Vagina (tissue), 2 donors: ENCODE data around the gene RBM10. TPM values are rescaled to one million over a fixed set of nuclear protein-coding genes. Genes with fewer than 3 reads are reported as not detected.

Experiments used
- DNase-seq, 2 donors: peaks; one replicate each; pipeline ENCODE4 v3.0.0-alpha.2; 2017; ENCODE audit errors: extremely low spot score in 2 of 2
- H3K27ac ChIP-seq: fragments of 200-600 bp; sonication (generic); one replicate; pipeline ENCODE4 v1.5.1; 2019
- H3K27me3 ChIP-seq: fragments of 200-600 bp; sonication (generic); one replicate; pipeline ENCODE4 v1.5.1; 2019
- H3K36me3 ChIP-seq, 2 donors: fragments of 200-600 bp; sonication (generic); one replicate each; pipeline ENCODE4 v1.5.1; 2017 to 2019
- H3K4me1 ChIP-seq: fragments of 200-600 bp; sonication (generic); one replicate; pipeline ENCODE4 v1.5.1; 2019
- H3K4me3 ChIP-seq, 2 donors: fragments of 200-600 bp; sonication (generic); 1 replicate in 1 of 2; 2 replicates in 1 of 2; pipeline ENCODE4 v1.5.1; 2016 to 2019
- H3K9me3 ChIP-seq: fragments of 200-600 bp; sonication (generic); one replicate; pipeline ENCODE4 v1.5.1; 2019
- CTCF ChIP-seq, 3 experiments: fragments of 450-650 bp in 2 of 3; fragments of 200-600 bp in 1 of 3; sonication (generic) in 1 of 3; IDR thresholded peaks; one replicate each; pipeline ENCODE4 v1.5.1; 2017 to 2019; ENCODE audit warnings: antibody characterized with exemption in 3 of 3, mild to moderate bottlenecking in 2 of 3, moderate library complexity in 2 of 3
- POLR2A ChIP-seq, 2 donors: fragments of 450-650 bp; IDR thresholded peaks; one replicate each; pipeline ENCODE4 v1.6.1; 2017; ENCODE audit warnings: antibody characterized with exemption in 2 of 2, mild to moderate bottlenecking in 2 of 2, moderate library complexity in 2 of 2
- POLR2AphosphoS5 ChIP-seq, 2 donors: sonication (generic); formaldehyde crosslinking; IDR thresholded peaks; one replicate each; pipeline ENCODE4 v1.9.0; 2017; ENCODE audit warnings: antibody characterized with exemption in 2 of 2, mild to moderate bottlenecking in 2 of 2, low read depth in 1 of 2; ENCODE audit not compliant: insufficient read depth in 1 of 2
- intact Hi-C: fragments of 100-400 bp; cut with DNase I; formaldehyde crosslinking; loops from one replicate; pipeline ENCODE4 v1.15.1; 2023
- total RNA-seq: library from RNA; depleted of rRNA; stranded (reverse); fragments of >200 nt; gene quantifications from one replicate; pipeline ENCODE4 v1.2.3, GENCODE V29; 2016

Gene RBM10
- total RNA-seq, 1 donor from 2014 or later = 32.4 TPM

- Histone ChIP-seq H3K4me3 (peak overlapping the region; percentile 71 to 93), H3K9me3 (no peaks in the 10 kb centered on the region), H3K36me3 (peaks cover 0 to 32% of the 10 kb centered on the region in 2 donors), H3K27me3 (no peaks in the 10 kb centered on the region), H3K27ac (peak overlapping the region; percentile 92), H3K4me1 (peaks cover 34% of the 10 kb centered on the region)
- DNase-seq = no peak
- intact Hi-C loops = no loop called here
- TF ChIP-seq CTCF (IDR thresholded peaks at IDR 0.05) (no peak), POLR2A (IDR thresholded peaks at IDR 0.05) (no peak), POLR2AphosphoS5 (IDR thresholded peaks at IDR 0.05; ENCODE audit: insufficient read depth in 1 of 2, low read depth in 1 of 2) (no peak)
Observed at GRCh38 chrX:47218920-47219815, 74.1 kb downstream of the RBM10 start.

- H3K4me3 ChIP-seq = no peak overlapping the region
- no peak for TF ChIP-seq POLR2A (IDR thresholded peaks at IDR 0.05)
- no peak for TF ChIP-seq POLR2AphosphoS5 (IDR thresholded peaks at IDR 0.05; ENCODE audit: insufficient read depth in 1 of 2, low read depth in 1 of 2)
- TF ChIP-seq CTCF (IDR thresholded peaks at IDR 0.05) = no peak
- peaks cover 29% of the 10 kb centered on the region for H3K4me1 ChIP-seq
- no peaks in the 10 kb centered on the region for H3K27me3 ChIP-seq
- H3K36me3 ChIP-seq = peaks cover 0 to 34% of the 10 kb centered on the region in 2 donors
- intact Hi-C loops = no loop called here
- no peaks in the 10 kb centered on the region for H3K9me3 ChIP-seq
- H3K27ac ChIP-seq = no peak overlapping the region
- DNase-seq = no peak
Observed at GRCh38 chrX:47221756-47222155, 76.7 kb downstream of the RBM10 start.

- DNase-seq = no peak
- no peaks in the 10 kb centered on the region for H3K27me3 ChIP-seq
- intact Hi-C loops = no loop called here
- peaks cover 21% of the 10 kb centered on the region for H3K4me1 ChIP-seq
- no peak overlapping the region for H3K27ac ChIP-seq
- no peak overlapping the region for H3K4me3 ChIP-seq
- peaks cover 0 to 40% of the 10 kb centered on the region in 2 donors for H3K36me3 ChIP-seq
- H3K9me3 ChIP-seq = no peaks in the 10 kb centered on the region
- no peak for TF ChIP-seq POLR2AphosphoS5 (IDR thresholded peaks at IDR 0.05; ENCODE audit: insufficient read depth in 1 of 2, low read depth in 1 of 2)
- TF ChIP-seq POLR2A (IDR thresholded peaks at IDR 0.05) = no peak
- TF ChIP-seq CTCF (IDR thresholded peaks at IDR 0.05) = no peak
Observed at GRCh38 chrX:47222751-47223350, 77.8 kb downstream of the RBM10 start.

GRCh38 chrX:47223476-47224250 lies 78.6 kb downstream of the RBM10 start:
- intact Hi-C loops = no loop called here
- H3K27ac ChIP-seq = no peak overlapping the region
- H3K4me1 ChIP-seq = peaks cover 21% of the 10 kb centered on the region
- no peak for TF ChIP-seq POLR2A (IDR thresholded peaks at IDR 0.05)
- no peak for TF ChIP-seq CTCF (IDR thresholded peaks at IDR 0.05)
- no peak for TF ChIP-seq POLR2AphosphoS5 (IDR thresholded peaks at IDR 0.05; ENCODE audit: insufficient read depth in 1 of 2, low read depth in 1 of 2)
- no peaks in the 10 kb centered on the region for H3K9me3 ChIP-seq
- H3K27me3 ChIP-seq = no peaks in the 10 kb centered on the region
- peaks cover 0 to 44% of the 10 kb centered on the region in 2 donors for H3K36me3 ChIP-seq
- H3K4me3 ChIP-seq = no peak overlapping the region
- DNase-seq = no peak
